Natural killer cell (primary cell): ENCODE results near the gene PRR33. TPM values are rescaled to one million over a fixed set of nuclear protein-coding genes. Genes with fewer than 3 reads are reported as not detected.

ENCODE experiments used
- ATAC-seq, 3 donors: fragments of 150-1000 bp in 2 of 3; fragments of 200-7000 bp in 1 of 3; cut with Tn5 transposase; 1 replicate in 1 of 3; 2 replicates in 2 of 3; pipeline ENCODE4 v1.10.0; 2021; ENCODE audit warnings: mild to moderate bottlenecking in 2 of 3, moderate library complexity in 2 of 3
- DNase-seq, 2 donors: peaks; one replicate each; pipeline versions ENCODE4 v3.0.0 to v3.0.0-alpha.2; 2013 to 2021; ENCODE audit warnings: mixed read lengths in 1 of 2
- H3K27ac ChIP-seq: one replicate; pipeline ENCODE4 v1.5.1; 2013; ENCODE audit warnings: mild to moderate bottlenecking, low read length
- H3K27me3 ChIP-seq: one replicate; pipeline ENCODE4 v1.6.1; 2013; ENCODE audit warnings: low read length; ENCODE audit not compliant: control insufficient read depth, insufficient read depth
- H3K36me3 ChIP-seq: one replicate; pipeline ENCODE4 v1.6.1; 2013; ENCODE audit warnings: low read length; ENCODE audit not compliant: control insufficient read depth, insufficient read depth
- H3K4me1 ChIP-seq: one replicate; pipeline ENCODE4 v1.6.1; 2013; ENCODE audit warnings: low read length; ENCODE audit not compliant: control insufficient read depth, insufficient read depth
- H3K4me3 ChIP-seq: one replicate; pipeline ENCODE4 v1.5.1; 2013; ENCODE audit warnings: low read length
- H3K9me3 ChIP-seq: one replicate; pipeline ENCODE4 v1.6.1; 2013; ENCODE audit warnings: low read length; ENCODE audit not compliant: control insufficient read depth, insufficient read depth
- H3K27ac Mint-ChIP-seq, 2 donors: one replicate each; pipeline ENCODE4 v1.8.0; 2022; ENCODE audit warnings: mild to moderate bottlenecking in 2 of 2, mixed read lengths in 2 of 2, moderate library complexity in 1 of 2
- H3K27me3 Mint-ChIP-seq, 2 donors: one replicate each; pipeline ENCODE4 v1.8.0; 2022; ENCODE audit warnings: low read depth in 2 of 2, mixed read lengths in 2 of 2
- H3K36me3 Mint-ChIP-seq: one replicate; pipeline ENCODE4 v1.8.0; 2022; ENCODE audit warnings: mixed read lengths
- H3K4me1 Mint-ChIP-seq, 2 donors: one replicate each; pipeline ENCODE4 v1.8.0; 2022; ENCODE audit warnings: mixed read lengths in 2 of 2
- H3K4me3 Mint-ChIP-seq: one replicate; pipeline ENCODE4 v1.8.0; 2022; ENCODE audit warnings: mild to moderate bottlenecking, moderate library complexity, mixed read lengths
- H3K9me3 Mint-ChIP-seq, 2 donors: one replicate each; pipeline ENCODE4 v1.8.0; 2022; ENCODE audit warnings: mixed read lengths in 2 of 2
- WGBS: methylation state at CpG from one replicate; pipeline ENCODE4 v1.1.7; 2013; ENCODE audit warnings: missing lambda C conversion rate; ENCODE audit not compliant: insufficient coverage; 5-methylcytosine and 5-hydroxymethylcytosine counted together
- intact Hi-C: fragments of 100-400 bp; cut with micrococcal nuclease; formaldehyde crosslinking; loops from one replicate; pipeline ENCODE4 v1.14.2; 2022
- total RNA-seq, 4 donors: library from RNA; stranded (reverse); fragments of 120-200 nt in 1 of 4; gene quantifications; one replicate each; pipeline versions ENCODE4 v1.2.3 to v1.2.4, GENCODE V29; 2013 to 2022
- TF ChIP-seq, protein P1 (sequence below): fragments of 200-600 bp; IDR thresholded peaks from one replicate; pipeline ENCODE4 v1.8.0; 2022; ENCODE audit warnings: antibody characterized with exemption

Gene PRR33
- total RNA-seq, 3 donors from 2014 or later (not counting 1 experiment from before 2014, with no cell fraction given) = 0.14 to 0.32 TPM; not detected in 1

DNA sequence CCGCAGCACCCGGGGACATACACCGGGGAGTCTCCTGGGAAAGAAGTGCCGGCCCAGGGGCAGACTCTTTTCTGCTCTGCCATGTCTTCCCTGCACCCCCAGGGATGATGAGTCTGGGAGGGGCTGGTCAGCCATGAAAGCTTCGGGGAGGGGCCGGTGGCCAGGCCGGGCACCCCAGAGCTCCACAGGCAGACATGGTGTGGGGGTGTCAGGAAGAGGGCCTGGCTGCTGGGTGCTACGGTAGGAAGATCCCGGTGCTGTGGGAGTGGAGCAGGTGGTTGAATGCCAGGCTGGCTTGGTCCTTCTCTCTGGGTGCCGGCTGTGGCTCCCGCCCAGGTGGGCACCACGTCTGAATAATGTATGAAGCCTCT lies 21.4 kb downstream of the PRR33 start:
- H3K36me3 Mint-ChIP-seq = no peaks in the 10 kb centered on the region
- H3K27me3 Mint-ChIP-seq = no peaks in the 10 kb centered on the region
- no peaks in the 10 kb centered on the region for H3K9me3 Mint-ChIP-seq
- intact Hi-C loops = loop anchor here (2.0 kb wide), 1 partner anchor 18 kb away; the partner anchor contains the start of gene LSP1
- Histone ChIP-seq H3K4me3 (no peak overlapping the region), H3K27me3 (no peaks in the 10 kb centered on the region), H3K4me1 (peaks cover 92% of the 10 kb centered on the region), H3K9me3 (no peaks in the 10 kb centered on the region), H3K27ac (no peak overlapping the region), H3K36me3 (peaks cover 13% of the 10 kb centered on the region)
- peak overlapping the region; percentile 82 to 88 for H3K27ac Mint-ChIP-seq
- ATAC-seq (peak in 2 of 3 donors; percentile 1 to 3), DNase-seq (no peak)
- peak overlapping the region; percentile 93 for H3K4me3 Mint-ChIP-seq
- TF ChIP-seq, protein P1, sequence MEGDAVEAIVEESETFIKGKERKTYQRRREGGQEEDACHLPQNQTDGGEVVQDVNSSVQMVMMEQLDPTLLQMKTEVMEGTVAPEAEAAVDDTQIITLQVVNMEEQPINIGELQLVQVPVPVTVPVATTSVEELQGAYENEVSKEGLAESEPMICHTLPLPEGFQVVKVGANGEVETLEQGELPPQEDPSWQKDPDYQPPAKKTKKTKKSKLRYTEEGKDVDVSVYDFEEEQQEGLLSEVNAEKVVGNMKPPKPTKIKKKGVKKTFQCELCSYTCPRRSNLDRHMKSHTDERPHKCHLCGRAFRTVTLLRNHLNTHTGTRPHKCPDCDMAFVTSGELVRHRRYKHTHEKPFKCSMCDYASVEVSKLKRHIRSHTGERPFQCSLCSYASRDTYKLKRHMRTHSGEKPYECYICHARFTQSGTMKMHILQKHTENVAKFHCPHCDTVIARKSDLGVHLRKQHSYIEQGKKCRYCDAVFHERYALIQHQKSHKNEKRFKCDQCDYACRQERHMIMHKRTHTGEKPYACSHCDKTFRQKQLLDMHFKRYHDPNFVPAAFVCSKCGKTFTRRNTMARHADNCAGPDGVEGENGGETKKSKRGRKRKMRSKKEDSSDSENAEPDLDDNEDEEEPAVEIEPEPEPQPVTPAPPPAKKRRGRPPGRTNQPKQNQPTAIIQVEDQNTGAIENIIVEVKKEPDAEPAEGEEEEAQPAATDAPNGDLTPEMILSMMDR = no peak
- H3K4me1 Mint-ChIP-seq = peaks cover 51 to 67% of the 10 kb centered on the region in 2 donors
- WGBS = 88% methylated on average over 12 of the region's 12 CpGs

DNA sequence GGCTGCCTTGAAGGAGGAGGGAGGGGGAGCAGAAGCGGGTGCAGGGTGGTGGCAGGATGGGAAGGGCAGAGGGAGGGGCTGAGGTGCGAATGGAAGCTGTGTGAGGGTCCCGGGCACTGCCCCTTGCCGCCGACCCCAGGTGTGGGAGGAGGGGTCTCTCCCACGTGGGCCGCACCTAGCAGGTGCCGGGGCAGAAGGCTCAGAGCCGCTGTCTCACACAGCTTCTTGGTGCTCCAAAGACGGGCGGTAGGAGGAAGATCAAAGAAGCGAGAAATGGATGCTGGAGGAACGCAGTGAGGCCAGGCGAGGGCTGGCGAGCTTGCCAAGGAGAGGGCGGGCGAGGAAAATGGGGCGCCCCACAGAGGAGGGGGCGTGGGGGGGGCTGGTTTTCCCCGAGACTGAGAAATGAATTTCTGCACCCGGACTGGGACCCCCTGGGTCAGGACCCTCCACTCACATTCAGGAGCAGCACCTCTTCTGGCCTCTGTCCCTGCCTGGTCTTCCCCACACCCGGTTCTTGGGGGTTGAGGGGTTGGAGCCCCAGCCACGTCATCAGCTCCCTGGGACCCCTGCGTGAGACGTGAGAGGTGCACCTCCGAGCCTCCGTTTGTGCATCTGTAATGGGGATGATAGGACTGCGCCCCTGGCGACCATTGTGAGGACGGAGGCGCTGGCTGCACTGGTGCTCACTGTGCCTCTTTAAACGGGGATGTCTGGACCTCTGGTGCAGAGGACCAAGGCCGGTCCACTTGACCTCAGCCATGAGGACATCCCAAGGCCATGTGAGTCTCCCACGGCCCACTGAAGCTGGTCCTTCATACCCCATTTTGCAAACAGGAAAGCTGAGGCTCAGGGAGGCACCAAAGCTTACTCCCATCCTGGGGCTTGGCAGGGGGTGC lies 22.0 kb downstream of the PRR33 start:
- ATAC-seq = no peak
- 86% methylated on average over 34 of the region's 34 CpGs for WGBS
- Histone ChIP-seq H3K27ac (no peak overlapping the region), H3K27me3 (no peaks in the 10 kb centered on the region), H3K4me3 (no peak overlapping the region), H3K36me3 (peaks cover 11% of the 10 kb centered on the region), H3K4me1 (peaks cover 92% of the 10 kb centered on the region), H3K9me3 (no peaks in the 10 kb centered on the region)
- Mint-ChIP-seq H3K4me3 (peak overlapping the region; percentile 93), H3K27ac (peak overlapping the region; percentile 82 to 88), H3K4me1 (peaks cover 50 to 61% of the 10 kb centered on the region in 2 donors), H3K27me3 (no peaks in the 10 kb centered on the region), H3K36me3 (no peaks in the 10 kb centered on the region), H3K9me3 (no peaks in the 10 kb centered on the region)
- TF ChIP-seq, protein P1 = no peak
- intact Hi-C loops = loop anchor here (2.0 kb wide), 1 partner anchor 17 kb away; the partner anchor contains the start of gene LSP1
- DNase-seq = peak in 1 of 2 donors; percentile 27

DNA sequence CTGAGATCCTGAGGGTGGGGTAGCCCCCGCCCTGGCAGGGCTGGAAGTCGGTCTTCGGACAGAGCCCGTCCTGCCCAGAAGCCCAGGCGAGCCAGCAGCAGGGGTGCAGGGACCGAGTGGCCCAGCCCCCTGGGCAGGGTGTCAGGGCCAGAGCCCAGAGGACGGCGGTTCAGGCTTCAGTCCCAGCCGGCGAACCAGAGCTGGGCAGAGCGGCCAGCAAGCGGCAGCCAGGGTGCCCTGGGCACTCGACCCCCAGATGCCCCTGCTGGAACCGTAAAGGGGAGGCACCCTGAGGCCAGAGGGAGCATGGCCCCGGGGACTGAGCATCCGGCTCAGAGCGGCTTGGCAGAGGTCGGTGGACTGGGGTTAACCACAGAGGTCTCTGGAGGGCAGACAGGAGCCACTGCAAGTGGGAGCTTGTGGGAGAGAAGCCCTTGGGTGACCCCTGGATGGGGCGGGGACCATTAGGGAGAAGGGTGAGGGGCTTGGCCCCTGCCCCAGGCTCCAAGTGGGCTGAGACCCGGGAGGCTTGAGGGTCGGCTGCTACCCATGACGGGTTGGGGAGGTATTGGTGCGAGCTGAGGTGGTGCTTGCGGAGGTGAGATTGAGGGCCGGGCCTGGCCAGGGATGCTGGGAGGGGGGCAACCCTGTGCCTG lies 22.9 kb downstream of the PRR33 start:
- ATAC-seq = peak in 2 of 3 donors; percentile 19 to 33
- peaks cover 97% of the 10 kb centered on the region for H3K4me1 ChIP-seq
- peak overlapping the region; percentile 5 for H3K27ac ChIP-seq
- H3K9me3 ChIP-seq = no peaks in the 10 kb centered on the region
- 57% methylated on average over 25 of the region's 25 CpGs for WGBS
- peaks cover 50 to 61% of the 10 kb centered on the region in 2 donors for H3K4me1 Mint-ChIP-seq
- peak overlapping the region; percentile 82 to 88 for H3K27ac Mint-ChIP-seq
- no peaks in the 10 kb centered on the region for H3K36me3 Mint-ChIP-seq
- intact Hi-C loops = no loop called here
- TF ChIP-seq, protein P1 = no peak
- no peaks in the 10 kb centered on the region for H3K27me3 Mint-ChIP-seq
- peaks cover 13% of the 10 kb centered on the region for H3K36me3 ChIP-seq
- DNase-seq = no peak
- H3K9me3 Mint-ChIP-seq = no peaks in the 10 kb centered on the region
- no peak overlapping the region for H3K4me3 ChIP-seq
- peak overlapping the region; percentile 68 for H3K4me3 Mint-ChIP-seq
- no peaks in the 10 kb centered on the region for H3K27me3 ChIP-seq
